Lower leg skin (tissue), 3 donors: ENCODE data around the gene CTXN1.

Experiments
- POLR2A ChIP-seq, 2 donors: fragments of 450-650 bp; IDR thresholded peaks; one replicate each; pipeline ENCODE4 v1.6.1; 2016 to 2017; ENCODE audit warnings: antibody characterized with exemption in 2 of 2, mild to moderate bottlenecking in 1 of 2, moderate library complexity in 1 of 2
- TF ChIP-seq, protein P1 (sequence below), 3 donors: fragments of 450-650 bp; IDR thresholded peaks; one replicate each; pipeline ENCODE4 v1.5.1; 2016; ENCODE audit warnings: antibody characterized with exemption in 3 of 3, mild to moderate bottlenecking in 3 of 3, moderate library complexity in 2 of 3

GRCh38 chr19:7923295-7924191, 2.4 kb downstream of the CTXN1 start:
- TF ChIP-seq, protein P1, sequence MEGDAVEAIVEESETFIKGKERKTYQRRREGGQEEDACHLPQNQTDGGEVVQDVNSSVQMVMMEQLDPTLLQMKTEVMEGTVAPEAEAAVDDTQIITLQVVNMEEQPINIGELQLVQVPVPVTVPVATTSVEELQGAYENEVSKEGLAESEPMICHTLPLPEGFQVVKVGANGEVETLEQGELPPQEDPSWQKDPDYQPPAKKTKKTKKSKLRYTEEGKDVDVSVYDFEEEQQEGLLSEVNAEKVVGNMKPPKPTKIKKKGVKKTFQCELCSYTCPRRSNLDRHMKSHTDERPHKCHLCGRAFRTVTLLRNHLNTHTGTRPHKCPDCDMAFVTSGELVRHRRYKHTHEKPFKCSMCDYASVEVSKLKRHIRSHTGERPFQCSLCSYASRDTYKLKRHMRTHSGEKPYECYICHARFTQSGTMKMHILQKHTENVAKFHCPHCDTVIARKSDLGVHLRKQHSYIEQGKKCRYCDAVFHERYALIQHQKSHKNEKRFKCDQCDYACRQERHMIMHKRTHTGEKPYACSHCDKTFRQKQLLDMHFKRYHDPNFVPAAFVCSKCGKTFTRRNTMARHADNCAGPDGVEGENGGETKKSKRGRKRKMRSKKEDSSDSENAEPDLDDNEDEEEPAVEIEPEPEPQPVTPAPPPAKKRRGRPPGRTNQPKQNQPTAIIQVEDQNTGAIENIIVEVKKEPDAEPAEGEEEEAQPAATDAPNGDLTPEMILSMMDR (IDR thresholded peaks at IDR 0.05): no peak
- no peak for TF ChIP-seq POLR2A (IDR thresholded peaks at IDR 0.05)
